Measurements from ENCODE around the gene ZBTB22.
"Not testable (repeated sequence)": the region's sequence is repeated elsewhere in the genome, so short reads cannot be mapped to it uniquely, and the experiment has no call there.

ZBTB22 gene

GRCh38 chr6:33301877-33302276, 15.7 kb downstream of the ZBTB22 start:
- no peak for DNase-seq

- DNase-seq = peak; percentile 46 to 92 (median 83)
These were observed 18.2 kb downstream of the ZBTB22 start for GRCh38 chr6:33299237-33299944.

- peak in 51 of 56 donors; percentile 41 to 87 (median 75) for DNase-seq
These were observed 18.7 kb downstream of the ZBTB22 start, which contains the start of gene RGL2 for GRCh38 chr6:33298773-33299236. Gene RGL2 (minus strand): TSS chr6:33298942. CDS start chr6:33298610, 332 bp downstream.

- DNase-seq = peak in 29 of 56 donors; percentile 12 to 65 (median 28)
These were observed 19.4 kb downstream of the ZBTB22 start for GRCh38 chr6:33297956-33298772.

- DNase-seq = peak in 4 of 56 donors; percentile 20 to 29 (median 23)
These were observed 20.1 kb downstream of the ZBTB22 start for GRCh38 chr6:33297406-33297955.

- DNase-seq = no peak
These were observed 20.6 kb downstream of the ZBTB22 start for GRCh38 chr6:33296797-33297405.

- DNase-seq = no peak
These were observed 21.7 kb downstream of the ZBTB22 start for GRCh38 chr6:33295621-33296369.

- DNase-seq = no peak
These were observed 23.3 kb downstream of the ZBTB22 start for GRCh38 chr6:33294086-33294823.

- DNase-seq = no peak
These were observed 24.4 kb downstream of the ZBTB22 start for GRCh38 chr6:33292996-33293682.

GRCh38 chr6:33290459-33290858, 27.1 kb downstream of the ZBTB22 start:
- DNase-seq = no peak

GRCh38 chr6:33289784-33290315, 27.7 kb downstream of the ZBTB22 start:
- no peak for DNase-seq

- DNase-seq = peak in 55 of 56 donors; percentile 34 to 98 (median 85)
These were observed 28.4 kb downstream of the ZBTB22 start, which contains the start of the genes PFDN6 and WDR46 for GRCh38 chr6:33288921-33289783. Gene PFDN6 (plus strand): TSS chr6:33289601. CDS start chr6:33289857, 256 bp downstream. Gene WDR46 (minus strand): TSS chr6:33289239. CDS start chr6:33289170, 69 bp downstream.

GRCh38 chr6:33288141-33288920, 29.2 kb downstream of the ZBTB22 start:
- no peak for DNase-seq

GRCh38 chr6:33286946-33287914, 30.3 kb downstream of the ZBTB22 start:
- DNase-seq = no peak

GRCh38 chr6:33285214-33285613, 32.3 kb downstream of the ZBTB22 start:
- not testable (repeated sequence) for DNase-seq

- DNase-seq = no peak
These were observed 37.0 kb downstream of the ZBTB22 start for GRCh38 chr6:33280539-33280938.
